Endothelial cell of umbilical vein (primary cell): Measurements from ENCODE around the gene RAB3IP. TPM values are rescaled to one million over a fixed set of nuclear protein-coding genes. Genes with fewer than 3 reads are reported as not detected.
"Not testable (repeated sequence)": the region's sequence is repeated elsewhere in the genome, so short reads cannot be mapped to it uniquely, and the experiment has no call there.

Experiments
- BruUV-seq: library from RNA; stranded (reverse); fragments of 400-500 nt; replicated peaks from 2 replicates; lab custom pipeline; 2021; lab: Mats Ljungman, UMichigan
- CTCF ChIA-PET: fragments of 300-600, 350-600 bp; sonication (Branson Sonifier 250); formaldehyde crosslinking; loops from one replicate; lab custom pipeline; 2021; ENCODE audit warnings: antibody characterized with exemption, inconsistent platforms; lab: Charles Lee
- POLR2A ChIA-PET: fragments of 300-600, 350-600 bp; sonication (Branson Sonifier 250); formaldehyde crosslinking; loops from one replicate; lab custom pipeline; 2021; ENCODE audit warnings: antibody characterized with exemption, inconsistent platforms; lab: Charles Lee
- DNase-seq: peaks from one replicate; pipeline ENCODE4 v3.0.0-alpha.2; 2011; ENCODE audit warnings: low read depth, low spot score
- FAIRE-seq: peaks from 2 replicates; lab custom pipeline; 2011; peaks lifted over from hg19 to GRCh38; lab: Jason Lieb, UNC
- H2AFZ ChIP-seq: 2 replicates; pipeline ENCODE4 v1.6.0; 2012; ENCODE audit warnings: low read depth, low read length, control low read depth, inconsistent platforms
- H3K27ac ChIP-seq: 2 replicates; pipeline ENCODE4 v1.5.1; 2011; ENCODE audit warnings: low read depth, mild to moderate bottlenecking, control low read depth, low read length, moderate library complexity; ENCODE audit not compliant: insufficient read depth
- H3K27me3 ChIP-seq, 2 experiments: 2 replicates each; pipeline versions ENCODE4 v1.6.0 to v1.6.1; 2011; ENCODE audit warnings: low read length in 2 of 2, mixed read lengths in 1 of 2; ENCODE audit not compliant: control insufficient read depth in 2 of 2, insufficient read depth in 2 of 2
- H3K36me3 ChIP-seq, 2 experiments: 2 replicates in 1 of 2; 3 replicates in 1 of 2; pipeline ENCODE4 v1.5.1; 2011; ENCODE audit warnings: low read length in 2 of 2, mild to moderate bottlenecking in 1 of 2, moderate library complexity in 1 of 2; ENCODE audit not compliant: control insufficient read depth in 2 of 2, insufficient read depth in 2 of 2; ENCODE audit errors: extremely low read depth in 1 of 2
- H3K4me1 ChIP-seq: 3 replicates; pipeline ENCODE4 v1.5.1; 2011; ENCODE audit warnings: mild to moderate bottlenecking, low read length; ENCODE audit not compliant: control insufficient read depth, insufficient read depth; ENCODE audit errors: extremely low read depth
- H3K4me2 ChIP-seq: 2 replicates; pipeline ENCODE4 v1.6.1; 2011; ENCODE audit warnings: low read length, control low read depth, mixed read lengths; ENCODE audit not compliant: insufficient read depth
- H3K4me3 ChIP-seq, 3 experiments: fragments of 200-600 bp in 1 of 3; sonication (generic), shearing (Covaris generic) in 1 of 3; replicated peaks in 1 of 3; 2 replicates each; pipeline ENCODE4 v1.5.1; 2011 to 2016; ENCODE audit warnings: control low read depth in 3 of 3, low read length in 3 of 3, mild to moderate bottlenecking in 2 of 3, inconsistent platforms in 1 of 3, low read depth in 1 of 3, moderate library complexity in 1 of 3; ENCODE audit not compliant: insufficient read depth in 1 of 3
- H3K79me2 ChIP-seq: 2 replicates; pipeline ENCODE4 v1.6.0; 2012; ENCODE audit warnings: low read length, inconsistent platforms; ENCODE audit not compliant: control insufficient read depth, insufficient read depth
- H3K9ac ChIP-seq: replicated peaks from 2 replicates; pipeline ENCODE3; 2011; ENCODE audit warnings: low read length, control low read depth; ENCODE audit not compliant: insufficient read depth; ENCODE audit errors: extremely low read depth
- H3K9me1 ChIP-seq: replicated peaks from 3 replicates; pipeline ENCODE4 v1.6.0; 2011; ENCODE audit warnings: mild to moderate bottlenecking, low read length; ENCODE audit not compliant: control insufficient read depth, insufficient read depth; ENCODE audit errors: extremely low read depth
- H3K9me3 ChIP-seq: replicated peaks from 2 replicates; pipeline ENCODE4 v1.5.1; 2012; ENCODE audit warnings: low read length, inconsistent platforms; ENCODE audit not compliant: control insufficient read depth, insufficient read depth
- H4K20me1 ChIP-seq: replicated peaks from 2 replicates; pipeline ENCODE3; 2011; ENCODE audit warnings: mild to moderate bottlenecking, low read length; ENCODE audit not compliant: control insufficient read depth, insufficient read depth; ENCODE audit errors: extremely low read depth
- POLR2AphosphoS5 ChIP-seq: IDR thresholded peaks from 2 replicates; pipeline ENCODE4 v1.6.1; 2012; ENCODE audit warnings: low read depth, mild to moderate bottlenecking, control low read depth, low read length, moderate library complexity; ENCODE audit not compliant: insufficient read depth
- dilution Hi-C: fragments of 300-500 bp; cut with MboI; formaldehyde crosslinking; loops from one replicate; pipeline ENCODE4 v1.15.0; 2019; ENCODE audit warnings: low sequenced_read_pairs; ENCODE audit not compliant: extremely low pct_ligation_motif_present
- intact Hi-C: fragments of 100-400 bp; cut with micrococcal nuclease; formaldehyde crosslinking; loops from one replicate; pipeline ENCODE4 v1.10.0; 2022
- polyA plus RNA-seq, 4 experiments: library from polyadenylated mRNA; depleted of rRNA in 3 of 4; stranded (reverse) in 3 of 4; unstranded in 1 of 4; fragments of >200 nt; gene quantifications; 2 replicates each; pipeline versions ENCODE4 v1.2.1 to v1.2.3, GENCODE V29; 2011 to 2012; ENCODE audit warnings: missing spikeins in 1 of 4
- total RNA-seq: library from RNA; stranded (reverse); gene quantifications from 2 replicates; pipeline ENCODE4 v1.2.3, GENCODE V29; 2021
- TF ChIP-seq, protein P1 (sequence below), 2 donors: IDR thresholded peaks; 1 replicate in 1 of 2; 2 replicates in 1 of 2; pipeline ENCODE4 v1.5.1; 2011; ENCODE audit warnings: low read length in 2 of 2, mild to moderate bottlenecking in 2 of 2, moderate library complexity in 2 of 2, control low read depth in 1 of 2, inconsistent platforms in 1 of 2, low read depth in 1 of 2; ENCODE audit not compliant: insufficient read depth in 1 of 2; ENCODE audit errors: extremely low read depth in 1 of 2

Gene RAB3IP
- total and polyA plus RNA-seq, 2 donors (not counting 3 experiments of a cell fraction or from before 2014, with no cell fraction given): 9.6 to 13.3 TPM

- DNase-seq (no peak), FAIRE-seq (no peak)
- Histone ChIP-seq H3K4me2 (no peak overlapping the region), H3K9me1 (no peaks in the 10 kb centered on the region), H2AFZ (no peak overlapping the region), H4K20me1 (no peaks in the 10 kb centered on the region), H3K36me3 (no peaks in the 10 kb centered on the region), H3K9ac (no peak overlapping the region), H3K79me2 (no peaks in the 10 kb centered on the region), H3K4me1 (no peaks in the 10 kb centered on the region), H3K9me3 (no peaks in the 10 kb centered on the region), H3K4me3 (no peak overlapping the region), H3K27me3 (no peaks in the 10 kb centered on the region), H3K27ac (no peak overlapping the region)
- intact Hi-C loops: no loop called here
- POLR2A ChIA-PET: no interaction called here
- no TSS peak for BruUV-seq
- CTCF ChIA-PET: interaction anchor here (0.6 to 1.2 kb wide), 2 partner anchors 27 to 1587 kb away, joined by 3 read pairs; no protein-coding TSS in a partner anchor
- dilution Hi-C loops: no loop called here
- TF ChIP-seq, protein P1, sequence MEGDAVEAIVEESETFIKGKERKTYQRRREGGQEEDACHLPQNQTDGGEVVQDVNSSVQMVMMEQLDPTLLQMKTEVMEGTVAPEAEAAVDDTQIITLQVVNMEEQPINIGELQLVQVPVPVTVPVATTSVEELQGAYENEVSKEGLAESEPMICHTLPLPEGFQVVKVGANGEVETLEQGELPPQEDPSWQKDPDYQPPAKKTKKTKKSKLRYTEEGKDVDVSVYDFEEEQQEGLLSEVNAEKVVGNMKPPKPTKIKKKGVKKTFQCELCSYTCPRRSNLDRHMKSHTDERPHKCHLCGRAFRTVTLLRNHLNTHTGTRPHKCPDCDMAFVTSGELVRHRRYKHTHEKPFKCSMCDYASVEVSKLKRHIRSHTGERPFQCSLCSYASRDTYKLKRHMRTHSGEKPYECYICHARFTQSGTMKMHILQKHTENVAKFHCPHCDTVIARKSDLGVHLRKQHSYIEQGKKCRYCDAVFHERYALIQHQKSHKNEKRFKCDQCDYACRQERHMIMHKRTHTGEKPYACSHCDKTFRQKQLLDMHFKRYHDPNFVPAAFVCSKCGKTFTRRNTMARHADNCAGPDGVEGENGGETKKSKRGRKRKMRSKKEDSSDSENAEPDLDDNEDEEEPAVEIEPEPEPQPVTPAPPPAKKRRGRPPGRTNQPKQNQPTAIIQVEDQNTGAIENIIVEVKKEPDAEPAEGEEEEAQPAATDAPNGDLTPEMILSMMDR (IDR thresholded peaks at IDR 0.05; ENCODE audit: extremely low read depth in 1 of 2, insufficient read depth in 1 of 2, low read depth in 1 of 2, low read length in 2 of 2): no peak
- TF ChIP-seq POLR2AphosphoS5: no peak
Observed at GRCh38 chr12:69851976-69852375, 113.3 kb downstream of the RAB3IP start.

- POLR2A ChIA-PET, H2AFZ ChIP-seq, H3K9ac ChIP-seq, H3K4me3 ChIP-seq, H3K79me2 ChIP-seq, H3K27me3 ChIP-seq, CTCF ChIA-PET, H3K9me1 ChIP-seq, dilution Hi-C loops, H3K9me3 ChIP-seq, DNase-seq, H3K4me1 ChIP-seq, intact Hi-C loops, FAIRE-seq, H3K4me2 ChIP-seq, H4K20me1 ChIP-seq, H3K36me3 ChIP-seq, H3K27ac ChIP-seq, BruUV-seq: not testable (repeated sequence)
Observed at GRCh38 chr12:69853176-69853961, 114.7 kb downstream of the RAB3IP start.
